Measurements from ENCODE around the gene ELMOD3. TPM values are rescaled to one million over a fixed set of nuclear protein-coding genes. Genes with fewer than 3 reads are reported as not detected.
A peak's percentile ranks its signal among the peaks of the same experiment; 100 is the strongest.

ELMOD3 gene
- total and polyA plus RNA-seq, 9 of the 15 experiments (the other 6 are each of a cell fraction or from before 2014, with no cell fraction given), result 2.7 to 18.7 (median 11.6) TPM

DNA sequence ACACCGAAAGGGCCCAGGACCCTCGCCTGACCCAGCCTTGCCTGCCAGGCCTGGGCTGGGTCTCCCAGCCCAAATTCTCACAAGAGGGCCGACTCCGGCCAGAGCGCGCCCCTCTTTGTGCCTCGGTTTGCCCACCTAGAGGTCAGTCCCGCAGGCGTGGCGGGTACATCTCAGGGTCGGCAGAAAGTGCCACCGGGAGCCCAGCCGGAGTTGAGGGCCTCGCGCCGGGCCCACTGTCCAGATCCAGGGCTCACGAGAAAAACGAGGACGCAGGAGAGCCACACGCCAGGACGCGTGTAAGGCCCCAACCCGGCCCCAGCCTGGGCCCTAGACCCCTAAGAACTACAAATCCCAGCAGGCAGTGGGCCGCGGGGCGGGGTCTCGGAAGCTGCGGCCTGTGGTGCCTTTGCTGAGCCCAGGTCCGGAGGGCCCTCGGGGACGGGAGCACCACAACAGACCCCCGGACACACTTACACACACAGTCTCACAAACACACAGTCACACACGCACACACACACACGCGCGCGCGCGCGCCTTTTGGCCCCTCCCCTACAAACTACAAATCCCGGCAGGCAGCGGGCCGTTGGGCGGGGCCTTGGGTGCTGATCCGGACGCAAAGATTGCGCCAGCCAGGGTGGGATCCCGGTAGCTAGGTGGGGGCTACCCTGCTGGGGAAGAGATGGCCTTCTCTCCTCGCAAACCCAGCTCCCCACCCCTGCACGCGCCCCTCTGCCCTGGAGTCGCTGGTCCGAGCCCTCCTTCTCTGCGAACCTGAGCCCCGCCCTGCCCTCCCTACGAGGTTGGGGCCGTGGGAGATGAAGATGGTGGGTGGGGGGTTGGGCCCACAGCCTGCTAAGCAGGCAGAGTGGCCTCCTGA lies 63.8 kb downstream of the ELMOD3 start, which contains the start of gene SH2D6 (continued):
- TF ChIP-seq CC2D1A (IDR thresholded peaks at IDR 0.05) (0 out of 2 replicates have a peak, but pooled peaks have one; percentile 11), PBX2 (CRISPR knock-in tag; IDR thresholded peaks at IDR 0.05; ENCODE audit: low read depth) (no peak), PBX2 (tag; conservative IDR thresholded peaks at IDR 0.05; ENCODE audit: low read depth) (no peak), ASH1L (IDR thresholded peaks at IDR 0.05; ENCODE audit: borderline replicate concordance, low read depth, partially characterized antibody) (peak; percentile 50), HDGF (IDR thresholded peaks at IDR 0.05) (no peak; the same call in 1 of the 2 replicates), C11orf30 (IDR thresholded peaks at IDR 0.05; ENCODE audit: low read depth) (no peak), HEY1 (CRISPR knock-in tag; IDR thresholded peaks at IDR 0.05; ENCODE audit: borderline replicate concordance) (no peak), ZNF41 (CRISPR knock-in tag; conservative IDR thresholded peaks at IDR 0.05) (no peak), FOXP1 (CRISPR knock-in tag; IDR thresholded peaks at IDR 0.05) (peak; percentile 88), MIER1 (IDR thresholded peaks at IDR 0.05; ENCODE audit: low read depth) (no peak), POLR2H (tag; IDR thresholded peaks at IDR 0.05; ENCODE audit: low read depth) (peak; percentile 60), POLR2A (conservative IDR thresholded peaks at IDR 0.05) (peak; percentile 79), THRAP3 (IDR thresholded peaks at IDR 0.05; ENCODE audit: borderline replicate concordance) (no peak), MLX (CRISPR knock-in tag; conservative IDR thresholded peaks at IDR 0.05) (no peak), ZNF134 (CRISPR knock-in tag; conservative IDR thresholded peaks at IDR 0.05) (no peak; the same call in none of the 2 replicates), ZNF324 (CRISPR knock-in tag; IDR thresholded peaks at IDR 0.05) (no peak; the same call in 1 of the 2 replicates), RBM25 (IDR thresholded peaks at IDR 0.05; ENCODE audit: low read depth, low read length, severe bottlenecking) (no peak), ZFP30 (CRISPR knock-in tag; IDR thresholded peaks at IDR 0.05; ENCODE audit: borderline replicate concordance) (no peak), CEBPZ (IDR thresholded peaks at IDR 0.05; ENCODE audit: borderline replicate concordance, low read depth, low read length) (no peak), RFX7 (CRISPR knock-in tag; IDR thresholded peaks at IDR 0.05) (peak; percentile 79; the same call in 1 of the 2 replicates)
- TF ChIP-seq, protein P1, sequence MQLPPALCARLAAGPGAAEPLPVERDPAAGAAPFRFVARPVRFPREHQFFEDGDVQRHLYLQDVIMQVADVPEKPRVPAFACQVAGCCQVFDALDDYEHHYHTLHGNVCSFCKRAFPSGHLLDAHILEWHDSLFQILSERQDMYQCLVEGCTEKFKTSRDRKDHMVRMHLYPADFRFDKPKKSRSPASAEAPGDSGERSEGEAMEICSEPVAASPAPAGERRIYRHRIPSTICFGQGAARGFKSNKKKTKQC (CRISPR knock-in tag; IDR thresholded peaks at IDR 0.05), result peak; percentile 98

Measured in K562 (cell line).